DMS153 treated with DMSO at 0.1 percent for 48 hours (cell line): ENCODE measurements around the gene NAALAD2.
"Not testable (repeated sequence)": the region's sequence is repeated elsewhere in the genome, so short reads cannot be mapped to it uniquely, and the experiment has no call there.

Experiments used
- DNase-seq: peaks from one replicate; lab custom pipeline; 2025; ENCODE audit not compliant: unreplicated experiment; lab: John Stamatoyannopoulos, UW

NAALAD2 gene

GRCh38 chr11:90134478-90135003 is at the start of gene NAALAD2:
NAALAD2 (plus strand) TSS chr11:90134663; CDS start chr11:90134759, 96 bp downstream.
- DNase-seq, result no peak

GRCh38 chr11:90085650-90086049 is 48.8 kb upstream of the NAALAD2 start, which contains the start of gene UBTFL1:
UBTFL1 (plus strand) TSS chr11:90085950; CDS start chr11:90085950, 0 bp downstream.
- DNase-seq, result not testable (repeated sequence)

- DNase-seq, result not testable (repeated sequence)
Observed at GRCh38 chr11:90088731-90089130, 45.7 kb upstream of the NAALAD2 start.

- DNase-seq, result not testable (repeated sequence)
Observed at GRCh38 chr11:90095230-90095924, 39.1 kb upstream of the NAALAD2 start.

- DNase-seq, result not testable (repeated sequence)
Observed at GRCh38 chr11:90098261-90098660, 36.2 kb upstream of the NAALAD2 start.

- no peak for DNase-seq
Observed at GRCh38 chr11:90100431-90100830, 34.0 kb upstream of the NAALAD2 start.

- DNase-seq, result peak; percentile 4
Observed at GRCh38 chr11:90113541-90113940, 20.9 kb upstream of the NAALAD2 start.

GRCh38 chr11:90120191-90120590 is 14.3 kb upstream of the NAALAD2 start:
- DNase-seq, result no peak

- no peak for DNase-seq
Observed at GRCh38 chr11:90124371-90124770, 10.1 kb upstream of the NAALAD2 start.

- DNase-seq, result no peak
Observed at GRCh38 chr11:90124946-90125345, 9.5 kb upstream of the NAALAD2 start.

- no peak for DNase-seq
Observed at GRCh38 chr11:90133560-90134477, 644 bp upstream of the NAALAD2 start.

- DNase-seq, result no peak
Observed at GRCh38 chr11:90135016-90135415, 553 bp downstream of the NAALAD2 start.

- no peak for DNase-seq
Observed at GRCh38 chr11:90148900-90149299, 14.4 kb downstream of the NAALAD2 start.

- not testable (repeated sequence) for DNase-seq
Observed at GRCh38 chr11:90166982-90167573, 32.6 kb downstream of the NAALAD2 start.

- not testable (repeated sequence) for DNase-seq
Observed at GRCh38 chr11:90167704-90168103, 33.2 kb downstream of the NAALAD2 start.

- DNase-seq, result no peak
Observed at GRCh38 chr11:90168571-90168970, 34.1 kb downstream of the NAALAD2 start.

- DNase-seq, result no peak
Observed at GRCh38 chr11:90171359-90171758, 36.9 kb downstream of the NAALAD2 start.

GRCh38 chr11:90176069-90176468 is 41.6 kb downstream of the NAALAD2 start:
- no peak for DNase-seq

- DNase-seq, result no peak
Observed at GRCh38 chr11:90178751-90179150, 44.3 kb downstream of the NAALAD2 start.

GRCh38 chr11:90179923-90180322 is 45.5 kb downstream of the NAALAD2 start:
- DNase-seq, result no peak

- no peak for DNase-seq
Observed at GRCh38 chr11:90187839-90188238, 53.4 kb downstream of the NAALAD2 start.
